NB4 (cell line): ENCODE measurements around the gene BICRA.
"Not testable (repeated sequence)": the region's sequence is repeated elsewhere in the genome, so short reads cannot be mapped to it uniquely, and the experiment has no call there.

ENCODE experiments used
- CTCF ChIP-seq: IDR thresholded peaks from one replicate; pipeline ENCODE4 v1.5.1; 2012; ENCODE audit warnings: low read depth, low read length
- MAX ChIP-seq: IDR thresholded peaks from 2 replicates; pipeline ENCODE4 v1.6.1; 2011; ENCODE audit warnings: low read depth, low read length
- MYC ChIP-seq: IDR thresholded peaks from 2 replicates; pipeline ENCODE4 v1.6.1; 2011; ENCODE audit warnings: low read depth, low read length
- POLR2A ChIP-seq: IDR thresholded peaks from 2 replicates; pipeline ENCODE4 v1.6.1; 2011; ENCODE audit warnings: mild to moderate bottlenecking; ENCODE audit not compliant: insufficient read length; ENCODE audit errors: extremely low read depth

GRCh38 chr19:47728295-47728694 is 119.4 kb downstream of the BICRA start:
- not testable (repeated sequence) for TF ChIP-seq CTCF, MYC, POLR2A, MAX
